ENCODE results near the gene ARHGEF28.

DNA sequence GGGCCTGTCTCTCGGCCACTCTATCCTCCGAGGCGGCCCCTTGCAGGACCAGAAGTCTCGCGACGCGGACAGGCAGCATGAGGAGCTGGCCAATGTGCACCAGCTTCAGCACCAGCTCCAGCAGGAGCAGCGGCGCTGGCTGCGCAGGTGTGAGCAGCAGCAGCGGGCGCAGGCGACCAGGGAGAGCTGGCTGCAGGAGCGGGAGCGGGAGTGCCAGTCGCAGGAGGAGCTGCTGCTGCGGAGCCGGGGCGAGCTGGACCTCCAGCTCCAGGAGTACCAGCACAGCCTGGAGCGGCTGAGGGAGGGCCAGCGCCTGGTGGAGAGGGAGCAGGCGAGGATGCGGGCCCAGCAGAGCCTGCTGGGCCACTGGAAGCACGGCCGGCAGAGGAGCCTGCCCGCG, 283.5 kb downstream of the ARHGEF28 start:
- TF ChIP-seq POLR2AphosphoS5 (IDR thresholded peaks at IDR 0.05; ENCODE audit: low read depth, low read length) = no peak
- TF ChIP-seq, protein P1, sequence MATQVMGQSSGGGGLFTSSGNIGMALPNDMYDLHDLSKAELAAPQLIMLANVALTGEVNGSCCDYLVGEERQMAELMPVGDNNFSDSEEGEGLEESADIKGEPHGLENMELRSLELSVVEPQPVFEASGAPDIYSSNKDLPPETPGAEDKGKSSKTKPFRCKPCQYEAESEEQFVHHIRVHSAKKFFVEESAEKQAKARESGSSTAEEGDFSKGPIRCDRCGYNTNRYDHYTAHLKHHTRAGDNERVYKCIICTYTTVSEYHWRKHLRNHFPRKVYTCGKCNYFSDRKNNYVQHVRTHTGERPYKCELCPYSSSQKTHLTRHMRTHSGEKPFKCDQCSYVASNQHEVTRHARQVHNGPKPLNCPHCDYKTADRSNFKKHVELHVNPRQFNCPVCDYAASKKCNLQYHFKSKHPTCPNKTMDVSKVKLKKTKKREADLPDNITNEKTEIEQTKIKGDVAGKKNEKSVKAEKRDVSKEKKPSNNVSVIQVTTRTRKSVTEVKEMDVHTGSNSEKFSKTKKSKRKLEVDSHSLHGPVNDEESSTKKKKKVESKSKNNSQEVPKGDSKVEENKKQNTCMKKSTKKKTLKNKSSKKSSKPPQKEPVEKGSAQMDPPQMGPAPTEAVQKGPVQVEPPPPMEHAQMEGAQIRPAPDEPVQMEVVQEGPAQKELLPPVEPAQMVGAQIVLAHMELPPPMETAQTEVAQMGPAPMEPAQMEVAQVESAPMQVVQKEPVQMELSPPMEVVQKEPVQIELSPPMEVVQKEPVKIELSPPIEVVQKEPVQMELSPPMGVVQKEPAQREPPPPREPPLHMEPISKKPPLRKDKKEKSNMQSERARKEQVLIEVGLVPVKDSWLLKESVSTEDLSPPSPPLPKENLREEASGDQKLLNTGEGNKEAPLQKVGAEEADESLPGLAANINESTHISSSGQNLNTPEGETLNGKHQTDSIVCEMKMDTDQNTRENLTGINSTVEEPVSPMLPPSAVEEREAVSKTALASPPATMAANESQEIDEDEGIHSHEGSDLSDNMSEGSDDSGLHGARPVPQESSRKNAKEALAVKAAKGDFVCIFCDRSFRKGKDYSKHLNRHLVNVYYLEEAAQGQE (IDR thresholded peaks at IDR 0.05; ENCODE audit: insufficient read depth in 1 of 2, low read depth in 2 of 2, low read length in 2 of 2) = no peak
